Endothelial cell of umbilical vein (primary cell): Measurements from ENCODE around the gene NADK. TPM values are rescaled to one million over a fixed set of nuclear protein-coding genes. Genes with fewer than 3 reads are reported as not detected.
A peak's percentile ranks its signal among the peaks of the same experiment; 100 is the strongest.

ENCODE experiments used
- BruUV-seq: library from RNA; stranded (reverse); fragments of 400-500 nt; replicated peaks from 2 replicates; lab custom pipeline; 2021; lab: Mats Ljungman, UMichigan
- CTCF ChIA-PET: fragments of 300-600, 350-600 bp; sonication (Branson Sonifier 250); formaldehyde crosslinking; loops from one replicate; lab custom pipeline; 2021; ENCODE audit warnings: antibody characterized with exemption, inconsistent platforms; lab: Charles Lee
- POLR2A ChIA-PET: fragments of 300-600, 350-600 bp; sonication (Branson Sonifier 250); formaldehyde crosslinking; loops from one replicate; lab custom pipeline; 2021; ENCODE audit warnings: antibody characterized with exemption, inconsistent platforms; lab: Charles Lee
- DNase-seq: peaks from one replicate; pipeline ENCODE4 v3.0.0-alpha.2; 2011; ENCODE audit warnings: low read depth, low spot score
- FAIRE-seq: peaks from 2 replicates; lab custom pipeline; 2011; peaks lifted over from hg19 to GRCh38; lab: Jason Lieb, UNC
- H2AFZ ChIP-seq: 2 replicates; pipeline ENCODE4 v1.6.0; 2012; ENCODE audit warnings: low read depth, low read length, control low read depth, inconsistent platforms
- H3K27ac ChIP-seq: 2 replicates; pipeline ENCODE4 v1.5.1; 2011; ENCODE audit warnings: low read depth, mild to moderate bottlenecking, control low read depth, low read length, moderate library complexity; ENCODE audit not compliant: insufficient read depth
- H3K27me3 ChIP-seq, 2 experiments: 2 replicates each; pipeline versions ENCODE4 v1.6.0 to v1.6.1; 2011; ENCODE audit warnings: low read length in 2 of 2, mixed read lengths in 1 of 2; ENCODE audit not compliant: control insufficient read depth in 2 of 2, insufficient read depth in 2 of 2
- H3K36me3 ChIP-seq, 2 experiments: 2 replicates in 1 of 2; 3 replicates in 1 of 2; pipeline ENCODE4 v1.5.1; 2011; ENCODE audit warnings: low read length in 2 of 2, mild to moderate bottlenecking in 1 of 2, moderate library complexity in 1 of 2; ENCODE audit not compliant: control insufficient read depth in 2 of 2, insufficient read depth in 2 of 2; ENCODE audit errors: extremely low read depth in 1 of 2
- H3K4me1 ChIP-seq: 3 replicates; pipeline ENCODE4 v1.5.1; 2011; ENCODE audit warnings: mild to moderate bottlenecking, low read length; ENCODE audit not compliant: control insufficient read depth, insufficient read depth; ENCODE audit errors: extremely low read depth
- H3K4me2 ChIP-seq: 2 replicates; pipeline ENCODE4 v1.6.1; 2011; ENCODE audit warnings: low read length, control low read depth, mixed read lengths; ENCODE audit not compliant: insufficient read depth
- H3K4me3 ChIP-seq, 3 experiments: fragments of 200-600 bp in 1 of 3; sonication (generic), shearing (Covaris generic) in 1 of 3; replicated peaks in 1 of 3; 2 replicates each; pipeline ENCODE4 v1.5.1; 2011 to 2016; ENCODE audit warnings: control low read depth in 3 of 3, low read length in 3 of 3, mild to moderate bottlenecking in 2 of 3, inconsistent platforms in 1 of 3, low read depth in 1 of 3, moderate library complexity in 1 of 3; ENCODE audit not compliant: insufficient read depth in 1 of 3
- H3K79me2 ChIP-seq: 2 replicates; pipeline ENCODE4 v1.6.0; 2012; ENCODE audit warnings: low read length, inconsistent platforms; ENCODE audit not compliant: control insufficient read depth, insufficient read depth
- H3K9ac ChIP-seq: replicated peaks from 2 replicates; pipeline ENCODE3; 2011; ENCODE audit warnings: low read length, control low read depth; ENCODE audit not compliant: insufficient read depth; ENCODE audit errors: extremely low read depth
- H3K9me1 ChIP-seq: replicated peaks from 3 replicates; pipeline ENCODE4 v1.6.0; 2011; ENCODE audit warnings: mild to moderate bottlenecking, low read length; ENCODE audit not compliant: control insufficient read depth, insufficient read depth; ENCODE audit errors: extremely low read depth
- H3K9me3 ChIP-seq: replicated peaks from 2 replicates; pipeline ENCODE4 v1.5.1; 2012; ENCODE audit warnings: low read length, inconsistent platforms; ENCODE audit not compliant: control insufficient read depth, insufficient read depth
- H4K20me1 ChIP-seq: replicated peaks from 2 replicates; pipeline ENCODE3; 2011; ENCODE audit warnings: mild to moderate bottlenecking, low read length; ENCODE audit not compliant: control insufficient read depth, insufficient read depth; ENCODE audit errors: extremely low read depth
- EZH2 ChIP-seq: IDR thresholded peaks from 2 replicates; pipeline ENCODE4 v1.6.1; 2012; ENCODE audit warnings: borderline replicate concordance, low read depth, mild to moderate bottlenecking, moderate library complexity, low read length, inconsistent platforms; ENCODE audit not compliant: severe bottlenecking
- FOS ChIP-seq: IDR thresholded peaks from 2 replicates; pipeline ENCODE4 v1.6.1; 2011; ENCODE audit warnings: mild to moderate bottlenecking, low read length, moderate library complexity, borderline replicate concordance; ENCODE audit not compliant: insufficient read depth
- GATA2 ChIP-seq: IDR thresholded peaks from 2 replicates; pipeline ENCODE4 v1.7.0; 2011; ENCODE audit warnings: low read depth, mild to moderate bottlenecking, moderate library complexity, mixed read lengths, low read length; ENCODE audit not compliant: insufficient read length, insufficient read depth
- JUN ChIP-seq: IDR thresholded peaks from 2 replicates; pipeline ENCODE4 v1.6.1; 2011; ENCODE audit warnings: borderline replicate concordance, low read depth; ENCODE audit not compliant: insufficient read length, insufficient read depth
- MYC ChIP-seq: IDR thresholded peaks from one replicate; pipeline ENCODE4 v1.6.1; 2011; ENCODE audit warnings: mild to moderate bottlenecking, low read depth, low read length
- POLR2A ChIP-seq: IDR thresholded peaks from 2 replicates; pipeline ENCODE4 v1.6.1; 2012; ENCODE audit warnings: low read depth, mild to moderate bottlenecking, control low read depth, low read length
- POLR2AphosphoS5 ChIP-seq: IDR thresholded peaks from 2 replicates; pipeline ENCODE4 v1.6.1; 2012; ENCODE audit warnings: low read depth, mild to moderate bottlenecking, control low read depth, low read length, moderate library complexity; ENCODE audit not compliant: insufficient read depth
- dilution Hi-C: fragments of 300-500 bp; cut with MboI; formaldehyde crosslinking; loops from one replicate; pipeline ENCODE4 v1.15.0; 2019; ENCODE audit warnings: low sequenced_read_pairs; ENCODE audit not compliant: extremely low pct_ligation_motif_present
- intact Hi-C: fragments of 100-400 bp; cut with micrococcal nuclease; formaldehyde crosslinking; loops from one replicate; pipeline ENCODE4 v1.10.0; 2022
- polyA plus RNA-seq, 4 experiments: library from polyadenylated mRNA; depleted of rRNA in 3 of 4; stranded (reverse) in 3 of 4; unstranded in 1 of 4; fragments of >200 nt; gene quantifications; 2 replicates each; pipeline versions ENCODE4 v1.2.1 to v1.2.3, GENCODE V29; 2011 to 2012; ENCODE audit warnings: missing spikeins in 1 of 4
- total RNA-seq: library from RNA; stranded (reverse); gene quantifications from 2 replicates; pipeline ENCODE4 v1.2.3, GENCODE V29; 2021
- TF ChIP-seq, protein P1 (sequence below): IDR thresholded peaks from 2 replicates; pipeline ENCODE4 v1.6.1; 2011; ENCODE audit not compliant: insufficient read depth, insufficient read length
- TF ChIP-seq, protein P2 (sequence below), 2 donors: IDR thresholded peaks; 1 replicate in 1 of 2; 2 replicates in 1 of 2; pipeline ENCODE4 v1.5.1; 2011; ENCODE audit warnings: low read length in 2 of 2, mild to moderate bottlenecking in 2 of 2, moderate library complexity in 2 of 2, control low read depth in 1 of 2, inconsistent platforms in 1 of 2, low read depth in 1 of 2; ENCODE audit not compliant: insufficient read depth in 1 of 2; ENCODE audit errors: extremely low read depth in 1 of 2

The NADK gene
- total and polyA plus RNA-seq, 2 donors (not counting 3 experiments of a cell fraction or from before 2014, with no cell fraction given), result 68.5 to 88.8 TPM

DNA sequence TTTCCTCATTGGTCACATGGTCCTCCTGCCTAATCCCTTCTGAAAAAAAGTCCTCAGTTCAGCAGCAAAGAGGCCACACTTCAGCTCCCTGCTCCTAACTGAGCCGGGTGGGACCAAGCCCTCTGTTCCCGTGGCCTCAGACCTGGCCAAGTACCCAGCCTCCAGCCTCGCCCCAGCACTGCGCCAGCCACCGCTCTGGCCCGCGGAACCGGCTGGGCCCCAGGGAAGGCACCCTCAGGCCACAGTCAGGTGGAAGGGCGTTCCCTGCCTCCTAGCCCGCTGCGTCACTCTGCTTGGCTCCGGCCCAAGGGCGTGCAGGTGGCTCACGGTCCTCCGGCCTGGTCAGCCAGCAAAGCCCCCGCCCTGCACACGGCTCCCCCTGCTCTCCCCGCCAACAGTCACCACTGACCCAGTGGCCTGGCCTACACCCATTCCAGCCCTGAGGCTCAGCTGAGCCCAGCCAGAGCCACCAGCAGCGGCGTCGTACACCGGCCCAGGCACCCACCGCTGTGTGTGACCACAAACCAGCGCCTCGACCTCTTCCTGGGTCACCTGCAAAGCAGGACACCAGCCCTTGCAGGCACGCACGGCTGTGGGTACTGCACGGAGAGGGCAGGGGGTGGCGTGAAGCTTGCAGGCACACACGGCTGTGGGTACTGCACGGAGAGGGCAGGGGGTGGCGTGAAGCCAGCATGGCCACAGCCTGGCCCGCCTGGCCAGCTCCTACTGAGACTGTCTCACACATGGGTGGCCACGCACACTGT, 19.4 kb downstream of the NADK start:
- H3K4me3 ChIP-seq, result no peak overlapping the region
- H3K4me1 ChIP-seq, result no peaks in the 10 kb centered on the region
- H3K27me3 ChIP-seq, result no peaks in the 10 kb centered on the region
- no peak overlapping the region for H3K4me2 ChIP-seq
- peaks cover 8% of the 10 kb centered on the region for H3K79me2 ChIP-seq
- no peaks in the 10 kb centered on the region for H3K9me1 ChIP-seq
- DNase-seq (peak; percentile 15), FAIRE-seq (no peak)
- no peak overlapping the region for H2AFZ ChIP-seq
- POLR2A ChIA-PET, result no interaction called here
- H3K27ac ChIP-seq, result no peak overlapping the region
- dilution Hi-C loops (no loop called here), intact Hi-C loops (no loop called here)
- no TSS peak for BruUV-seq
- peaks cover 4 to 42% of the 10 kb centered on the region in 2 experiments for H3K36me3 ChIP-seq
- H4K20me1 ChIP-seq, result no peaks in the 10 kb centered on the region
- H3K9me3 ChIP-seq, result no peaks in the 10 kb centered on the region
- TF ChIP-seq, protein P1, sequence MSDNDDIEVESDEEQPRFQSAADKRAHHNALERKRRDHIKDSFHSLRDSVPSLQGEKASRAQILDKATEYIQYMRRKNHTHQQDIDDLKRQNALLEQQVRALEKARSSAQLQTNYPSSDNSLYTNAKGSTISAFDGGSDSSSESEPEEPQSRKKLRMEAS, result no peak
- TF ChIP-seq EZH2, result no peak
- TF ChIP-seq POLR2A, result no peak
- no peak for TF ChIP-seq POLR2AphosphoS5
- TF ChIP-seq FOS, result no peak
- no peak for TF ChIP-seq JUN
- no peak for TF ChIP-seq GATA2
- TF ChIP-seq, protein P2, sequence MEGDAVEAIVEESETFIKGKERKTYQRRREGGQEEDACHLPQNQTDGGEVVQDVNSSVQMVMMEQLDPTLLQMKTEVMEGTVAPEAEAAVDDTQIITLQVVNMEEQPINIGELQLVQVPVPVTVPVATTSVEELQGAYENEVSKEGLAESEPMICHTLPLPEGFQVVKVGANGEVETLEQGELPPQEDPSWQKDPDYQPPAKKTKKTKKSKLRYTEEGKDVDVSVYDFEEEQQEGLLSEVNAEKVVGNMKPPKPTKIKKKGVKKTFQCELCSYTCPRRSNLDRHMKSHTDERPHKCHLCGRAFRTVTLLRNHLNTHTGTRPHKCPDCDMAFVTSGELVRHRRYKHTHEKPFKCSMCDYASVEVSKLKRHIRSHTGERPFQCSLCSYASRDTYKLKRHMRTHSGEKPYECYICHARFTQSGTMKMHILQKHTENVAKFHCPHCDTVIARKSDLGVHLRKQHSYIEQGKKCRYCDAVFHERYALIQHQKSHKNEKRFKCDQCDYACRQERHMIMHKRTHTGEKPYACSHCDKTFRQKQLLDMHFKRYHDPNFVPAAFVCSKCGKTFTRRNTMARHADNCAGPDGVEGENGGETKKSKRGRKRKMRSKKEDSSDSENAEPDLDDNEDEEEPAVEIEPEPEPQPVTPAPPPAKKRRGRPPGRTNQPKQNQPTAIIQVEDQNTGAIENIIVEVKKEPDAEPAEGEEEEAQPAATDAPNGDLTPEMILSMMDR (IDR thresholded peaks at IDR 0.05; ENCODE audit: extremely low read depth in 1 of 2, insufficient read depth in 1 of 2, low read depth in 1 of 2, low read length in 2 of 2), result no peak
- no peak for TF ChIP-seq MYC
- CTCF ChIA-PET, result interaction anchor here (1.5 to 1.8 kb wide), 2 partner anchors 10 to 147 kb away, joined by 4 to 5 read pairs; no protein-coding TSS in a partner anchor
- H3K9ac ChIP-seq, result no peak overlapping the region
